Measurements from ENCODE around the gene MPV17L.
"Not testable (repeated sequence)": the region's sequence is repeated elsewhere in the genome, so short reads cannot be mapped to it uniquely, and the experiment has no call there.

Gene MPV17L

DNA sequence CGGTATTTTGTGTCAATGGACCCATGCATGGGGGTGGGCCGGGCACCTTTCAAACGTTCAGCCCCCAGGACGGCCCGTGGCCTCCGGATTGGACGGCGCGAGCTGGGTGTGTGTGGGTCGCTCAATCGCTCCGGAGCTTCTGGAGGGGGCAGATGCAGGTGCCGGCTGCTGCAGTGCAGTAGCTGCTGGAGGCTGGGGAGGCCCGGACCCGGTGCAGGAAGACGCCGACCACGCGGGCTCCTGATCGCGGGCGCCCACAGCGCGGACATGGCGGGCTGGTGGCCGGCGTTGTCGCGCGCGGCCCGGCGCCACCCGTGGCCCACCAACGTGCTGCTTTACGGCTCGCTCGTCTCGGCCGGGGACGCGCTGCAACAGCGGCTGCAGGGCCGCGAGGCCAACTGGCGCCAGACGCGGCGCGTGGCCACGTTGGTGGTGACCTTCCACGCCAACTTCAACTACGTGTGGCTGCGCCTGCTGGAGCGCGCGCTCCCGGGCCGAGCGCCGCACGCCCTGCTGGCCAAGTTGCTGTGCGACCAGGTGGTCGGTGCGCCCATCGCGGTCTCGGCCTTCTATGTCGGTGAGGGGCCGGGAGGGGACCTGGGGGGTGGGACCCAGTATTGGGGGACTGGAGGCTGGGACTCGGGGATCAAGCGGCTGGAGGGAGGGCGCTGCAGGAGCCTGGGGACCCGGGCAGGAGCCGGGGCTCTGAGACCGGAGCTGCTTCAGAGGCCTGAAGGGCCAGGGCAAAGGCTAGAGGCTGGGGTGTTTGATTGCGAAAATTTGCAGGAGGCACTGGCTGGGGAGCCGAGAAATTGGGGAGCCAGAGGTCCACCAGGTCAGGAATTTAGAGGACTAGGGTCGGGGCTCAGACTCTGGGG is at the start of gene MPV17L:
TSS of gene MPV17L (plus strand) at position 124 of the 878 bp plus-strand sequence. CDS start at position 268, 144 bp downstream.
- DNase-seq (ENCODE audit: low spot score): not testable (repeated sequence)

DNA sequence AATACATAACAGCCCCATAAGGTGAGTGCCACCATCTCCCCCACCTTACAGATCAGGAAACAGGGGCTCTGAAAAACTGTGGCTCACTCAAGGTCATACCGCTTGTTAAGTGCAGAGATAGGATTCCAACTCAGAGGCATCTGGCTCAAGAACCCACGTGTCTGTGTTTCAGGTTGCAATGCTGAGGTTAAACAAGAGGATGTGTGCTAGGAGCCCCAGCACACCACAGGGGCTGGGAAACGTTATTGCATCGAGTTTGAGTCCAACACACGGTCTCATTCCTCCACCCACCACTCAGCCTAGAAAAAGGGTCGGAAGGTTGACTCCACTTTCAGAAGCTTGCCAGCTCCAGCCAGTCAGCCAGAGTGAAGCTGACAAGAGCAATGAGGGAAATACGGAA is 46.8 kb upstream of the MPV17L start:
- not testable (repeated sequence) for DNase-seq (ENCODE audit: low spot score)

DNA sequence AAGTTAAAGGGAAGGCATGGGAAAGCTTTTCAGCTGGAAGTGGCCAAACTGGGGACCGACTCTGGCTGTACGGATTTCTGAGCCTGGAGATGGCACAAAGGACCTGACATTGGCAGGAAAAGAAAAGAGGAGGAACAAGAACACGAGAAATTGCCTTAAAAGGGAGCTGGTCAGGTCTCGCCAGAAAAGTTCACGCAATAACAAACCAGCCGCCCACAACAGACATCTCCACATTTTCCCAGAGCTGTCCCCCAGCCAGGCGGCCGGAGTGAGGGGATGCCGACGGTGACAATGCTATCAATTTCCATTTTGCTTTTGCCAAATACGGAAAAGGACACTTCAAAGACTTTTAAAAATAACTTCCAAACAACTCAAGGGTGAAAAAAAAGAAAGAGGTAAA is 44.3 kb upstream of the MPV17L start:
- DNase-seq (ENCODE audit: low spot score): not testable (repeated sequence)

DNA sequence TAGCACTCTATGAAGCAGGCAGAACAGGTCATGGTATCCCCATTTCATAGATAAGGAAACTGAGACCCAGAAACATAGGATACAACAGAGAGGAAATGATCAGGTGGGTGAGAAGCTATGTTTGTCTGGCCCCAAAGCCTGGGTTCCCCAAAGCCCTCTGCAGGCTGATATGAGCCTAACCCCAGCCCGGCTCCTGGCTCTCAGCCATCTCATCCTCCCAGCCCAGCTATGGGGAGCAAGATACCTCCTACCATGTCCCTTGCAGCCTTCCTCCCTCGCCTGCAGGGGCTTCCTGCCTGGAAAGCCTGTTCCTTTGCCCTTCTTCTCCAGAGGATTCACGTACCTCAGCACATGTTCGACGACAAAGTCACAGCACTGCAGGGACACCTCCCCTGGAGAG is 43.8 kb upstream of the MPV17L start:
- DNase-seq (ENCODE audit: low spot score): not testable (repeated sequence)

DNA sequence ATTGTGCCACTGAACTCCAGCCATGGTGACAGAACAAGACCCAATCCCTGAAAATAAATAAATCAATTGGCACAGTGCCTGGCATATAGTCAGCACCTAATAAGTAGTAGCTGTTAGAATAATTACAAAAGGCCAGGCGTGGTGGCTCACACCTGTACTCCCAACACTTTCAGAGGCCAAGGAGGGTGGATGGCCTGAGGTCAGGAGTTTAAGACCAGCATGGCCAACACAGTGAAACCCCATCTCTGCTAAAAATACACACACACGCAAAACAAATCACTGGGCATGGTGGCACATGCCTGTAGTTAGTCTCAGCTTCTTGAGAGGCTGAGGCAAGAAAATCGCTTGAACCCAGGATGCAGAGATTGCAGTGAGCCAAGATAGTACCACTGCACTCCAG is 42.7 kb upstream of the MPV17L start:
- not testable (repeated sequence) for DNase-seq (ENCODE audit: low spot score)

DNA sequence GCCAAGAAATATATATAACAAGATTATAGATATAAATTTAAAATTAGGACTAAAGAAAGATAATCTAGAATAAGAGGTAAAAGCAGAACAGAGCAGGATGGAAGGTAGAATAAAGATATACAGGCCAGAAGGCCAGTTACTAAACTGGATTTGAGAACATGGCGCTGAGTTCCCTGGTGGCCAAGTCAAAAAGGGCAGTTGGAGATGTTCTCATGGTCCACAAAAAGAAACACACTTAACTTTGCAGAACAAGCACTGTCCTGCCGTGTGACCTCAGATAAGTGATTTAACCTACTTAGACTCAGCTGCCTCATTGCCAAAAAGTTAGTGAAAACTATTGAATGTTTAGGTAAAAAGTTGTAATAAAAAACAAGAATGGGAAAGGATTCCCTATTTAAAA is 40.7 kb upstream of the MPV17L start:
- not testable (repeated sequence) for DNase-seq (ENCODE audit: low spot score)

DNA sequence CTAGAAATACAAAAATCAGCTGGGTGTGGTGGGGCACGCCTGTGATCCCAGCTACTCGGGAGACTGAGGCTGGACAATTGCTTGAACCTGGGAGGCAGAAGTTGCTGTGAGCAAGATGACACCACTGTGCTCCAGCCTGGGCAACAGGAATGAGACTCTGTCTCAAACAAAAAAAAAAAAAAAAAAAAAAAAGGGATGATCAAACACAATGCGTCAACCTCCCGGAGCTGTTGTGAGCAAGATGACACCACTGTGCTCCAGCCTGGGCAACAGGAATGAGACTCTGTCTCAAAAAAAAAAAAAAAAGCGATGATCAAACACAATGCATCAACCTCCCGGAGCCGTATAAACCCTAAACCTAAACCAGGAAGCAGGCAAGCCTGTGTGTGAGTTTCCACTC is 38.1 kb upstream of the MPV17L start:
- DNase-seq (ENCODE audit: low spot score): not testable (repeated sequence)

DNA sequence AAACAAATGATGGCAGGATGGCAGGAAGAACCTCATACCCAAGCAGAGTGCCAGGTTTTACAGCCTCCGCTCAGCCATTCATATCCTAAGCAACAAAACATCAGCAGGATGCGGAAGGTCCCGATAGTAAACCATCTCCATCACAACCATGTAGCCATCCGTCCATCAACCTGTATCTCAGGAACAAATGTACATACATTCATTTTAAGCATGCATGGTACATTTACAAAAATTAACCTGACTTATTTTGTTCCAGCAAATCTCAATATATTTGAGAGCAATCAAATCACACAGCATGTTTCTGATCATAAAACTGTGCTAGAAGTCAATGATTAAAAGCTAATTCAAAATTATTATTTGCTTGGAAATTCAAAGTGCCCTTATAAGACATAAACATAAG is 17.4 kb upstream of the MPV17L start, which contains the start of gene NPIPA5:
TSS of gene NPIPA5 (minus strand) at position 101 of the 400 bp plus-strand sequence. CDS start at position 101, 0 bp downstream.
- not testable (repeated sequence) for DNase-seq (ENCODE audit: low spot score)

DNA sequence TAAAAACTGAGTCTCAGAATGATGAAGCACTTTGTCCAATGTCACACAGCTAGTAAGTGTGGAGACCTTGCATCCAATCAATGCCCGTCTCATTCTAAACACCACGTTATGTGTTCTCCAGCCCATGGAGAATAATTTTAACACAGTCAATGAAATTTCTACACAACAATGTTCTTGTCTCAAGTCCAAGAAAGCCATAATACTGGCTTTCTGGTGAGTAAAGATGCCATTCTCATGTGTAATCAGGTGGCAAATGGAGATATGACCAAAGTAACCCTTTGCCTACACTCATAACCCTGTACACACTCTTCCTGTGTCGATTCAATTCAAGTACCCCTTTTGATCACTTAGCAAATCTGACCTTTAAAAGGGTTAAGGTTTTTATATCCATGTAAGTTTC is 12.7 kb upstream of the MPV17L start:
- DNase-seq (ENCODE audit: low spot score): not testable (repeated sequence)

DNA sequence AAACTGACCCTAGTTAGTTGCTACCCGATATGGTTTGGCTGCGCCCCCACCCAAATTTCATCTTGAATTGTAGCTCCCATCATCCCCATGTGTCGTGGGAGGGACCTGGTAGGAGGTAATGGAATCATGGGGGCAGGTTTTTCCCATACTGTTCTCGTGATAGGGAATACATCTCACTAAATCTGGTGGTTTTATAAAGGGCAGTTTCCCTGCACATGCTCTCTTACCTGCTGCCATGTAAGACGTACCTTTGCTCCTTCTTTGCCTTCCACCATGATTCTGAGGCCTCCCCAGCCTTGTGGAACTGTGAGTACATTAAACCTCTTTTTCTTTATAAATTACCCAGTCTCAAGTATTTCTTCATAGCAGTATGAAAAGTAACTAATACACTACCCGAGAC is 7.5 kb upstream of the MPV17L start:
- DNase-seq (ENCODE audit: low spot score): not testable (repeated sequence)

DNA sequence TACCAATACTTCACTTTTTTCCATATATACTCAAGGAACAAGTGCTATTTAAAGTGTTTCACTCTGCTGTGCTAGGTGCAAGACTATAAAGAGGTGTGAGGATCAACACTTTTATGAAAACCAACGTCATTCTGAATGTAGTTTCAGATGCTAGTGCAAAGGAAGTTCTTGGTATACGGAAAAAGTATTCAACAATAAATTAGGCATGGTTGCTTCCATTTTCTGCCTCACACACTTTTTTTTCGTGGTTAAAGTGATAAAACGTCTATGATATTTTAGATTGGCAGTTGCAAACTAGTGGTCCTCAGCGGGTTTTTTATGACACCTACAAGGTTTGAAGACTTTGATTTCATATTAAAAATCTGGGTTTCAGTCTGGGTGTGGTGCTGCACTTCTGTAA is 5.6 kb upstream of the MPV17L start:
- DNase-seq (ENCODE audit: low spot score): not testable (repeated sequence)

DNA sequence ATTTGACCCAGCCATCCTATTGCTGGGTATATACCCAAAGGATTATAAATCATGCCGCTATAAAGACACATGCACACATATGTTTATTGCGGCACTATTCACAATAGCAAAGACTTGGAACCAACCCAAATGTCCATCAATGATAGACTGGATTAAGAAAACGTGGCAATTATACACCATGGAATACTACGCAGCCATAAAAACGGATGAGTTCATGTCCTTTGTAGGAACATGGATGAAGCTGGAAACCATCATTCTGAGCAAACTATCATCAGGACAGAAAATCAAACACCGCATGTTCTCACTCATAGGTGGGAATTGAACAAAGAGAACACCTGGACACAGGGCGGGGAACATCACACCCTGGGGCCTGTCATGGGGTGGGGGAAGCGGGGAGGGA is 2.5 kb upstream of the MPV17L start:
- not testable (repeated sequence) for DNase-seq (ENCODE audit: low spot score)

DNA sequence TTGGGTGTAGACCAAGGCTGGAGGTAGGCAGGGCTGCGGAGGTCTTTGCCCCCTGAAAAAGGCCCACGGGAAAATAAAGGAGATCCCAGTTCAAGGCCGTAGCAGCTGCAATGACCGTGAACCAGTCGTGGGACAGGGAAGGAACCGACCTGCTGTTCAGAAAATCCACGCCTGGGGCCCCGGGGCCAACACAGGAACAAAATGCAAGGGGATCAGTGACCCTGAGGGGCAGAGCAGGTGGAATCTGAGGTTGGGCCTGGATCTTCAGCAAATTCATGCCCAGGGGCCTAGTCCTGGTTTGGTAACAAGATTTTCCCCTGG is 915 bp downstream of the MPV17L start:
- not testable (repeated sequence) for DNase-seq (ENCODE audit: low spot score)

DNA sequence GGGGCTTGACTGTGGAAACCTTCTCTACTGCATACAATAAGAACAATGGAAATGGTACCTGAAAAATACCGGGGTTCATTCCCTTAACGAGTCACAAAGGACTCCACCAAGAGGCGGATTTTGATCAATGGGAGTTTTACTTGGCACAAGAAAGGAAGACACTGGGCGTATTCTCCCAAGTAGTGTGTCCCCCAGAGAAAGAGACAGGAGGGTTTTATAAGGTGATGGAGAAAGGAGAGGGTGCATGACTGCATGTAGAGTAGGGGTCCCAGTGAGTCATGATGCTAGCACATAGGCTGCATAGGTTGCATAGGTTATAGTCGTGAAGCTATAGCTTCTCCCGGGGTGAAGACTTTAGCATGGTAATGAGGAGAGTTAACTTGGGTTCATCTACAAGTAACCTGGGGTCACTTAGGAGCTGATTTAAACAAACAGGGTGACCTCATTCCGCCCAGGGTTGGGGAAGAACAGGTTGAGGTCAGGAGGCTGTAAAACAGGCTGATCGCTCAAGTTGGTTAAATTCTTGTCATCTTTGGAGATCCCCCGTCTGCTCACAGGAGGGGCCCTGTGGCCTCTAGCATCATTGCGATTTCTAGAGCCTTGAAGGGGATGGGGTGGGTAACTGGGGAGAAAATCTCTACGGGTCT is 1.5 kb downstream of the MPV17L start:
- DNase-seq (ENCODE audit: low spot score): no peak

DNA sequence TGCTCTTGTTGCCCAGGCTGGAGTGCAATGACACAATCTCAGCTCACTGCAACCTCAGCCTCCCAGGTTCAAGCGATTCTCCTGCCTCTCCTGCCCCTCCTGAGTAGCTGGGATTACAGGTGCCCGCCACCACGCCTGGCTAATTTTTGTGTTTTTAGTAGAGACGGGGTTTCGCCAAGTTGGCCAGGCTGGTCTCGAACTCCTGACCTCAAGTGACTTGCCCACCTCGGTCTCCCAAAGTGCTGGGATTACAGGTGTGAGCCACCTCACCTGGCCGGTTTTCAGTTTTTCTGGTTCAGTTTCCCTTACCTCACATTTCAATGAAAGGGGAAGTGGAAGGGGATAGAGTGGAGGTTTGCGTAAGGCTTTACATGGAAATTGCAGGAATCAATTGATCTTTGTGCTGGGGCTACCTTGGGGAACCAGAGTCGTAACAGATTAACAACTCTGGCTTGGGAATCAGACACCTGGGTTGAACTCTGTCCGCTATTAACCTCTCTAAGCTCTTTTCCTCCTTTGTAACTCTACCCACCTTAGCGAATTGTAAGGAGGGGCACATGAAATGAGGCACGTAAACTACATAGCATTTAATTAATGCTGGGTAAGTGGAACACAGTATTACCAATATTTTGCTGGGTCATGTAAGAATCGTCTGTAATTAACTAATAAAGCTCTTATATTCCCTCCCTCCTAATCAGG is 3.2 kb downstream of the MPV17L start:
- no peak for DNase-seq (ENCODE audit: low spot score)

DNA sequence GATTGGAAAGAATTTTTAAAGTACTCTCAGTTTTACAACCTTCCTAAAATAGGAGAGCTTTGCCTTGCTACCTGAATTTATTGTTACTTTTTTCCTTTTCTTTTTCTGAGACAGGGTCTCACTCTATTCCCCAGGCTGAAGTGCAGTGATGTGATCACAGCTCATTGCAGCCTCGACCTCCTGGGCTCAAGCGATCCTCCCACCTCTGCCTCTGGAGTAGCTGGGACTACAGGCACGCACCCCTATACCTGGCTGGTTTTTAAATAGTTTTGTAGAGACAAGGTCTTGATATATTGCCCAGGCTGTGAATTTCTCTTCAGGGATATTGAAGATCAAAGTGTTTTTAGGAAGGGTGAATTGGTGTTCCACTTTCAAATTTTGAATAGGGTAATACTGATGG is 3.8 kb downstream of the MPV17L start:
- DNase-seq (ENCODE audit: low spot score): no peak

DNA sequence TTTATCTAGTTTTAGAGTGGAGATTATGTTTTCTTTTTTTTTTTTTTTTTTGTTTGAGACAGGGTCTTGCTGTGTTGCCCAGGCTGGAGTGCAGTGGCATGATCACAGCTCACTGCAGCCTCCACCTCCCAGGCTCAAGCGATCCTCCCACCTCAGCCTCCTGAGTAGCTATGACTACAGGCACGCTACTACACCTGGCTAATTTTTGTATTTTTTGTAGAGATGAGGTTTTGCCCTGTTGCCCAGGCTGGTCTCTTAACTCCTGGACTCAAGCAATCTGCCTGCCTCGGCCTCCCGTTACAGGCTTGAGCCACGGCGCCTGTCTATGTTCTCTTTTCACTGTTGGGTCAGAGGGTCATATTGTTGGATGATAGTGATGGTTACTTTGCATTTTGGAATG is 4.8 kb downstream of the MPV17L start:
- DNase-seq (ENCODE audit: low spot score): not testable (repeated sequence)

DNA sequence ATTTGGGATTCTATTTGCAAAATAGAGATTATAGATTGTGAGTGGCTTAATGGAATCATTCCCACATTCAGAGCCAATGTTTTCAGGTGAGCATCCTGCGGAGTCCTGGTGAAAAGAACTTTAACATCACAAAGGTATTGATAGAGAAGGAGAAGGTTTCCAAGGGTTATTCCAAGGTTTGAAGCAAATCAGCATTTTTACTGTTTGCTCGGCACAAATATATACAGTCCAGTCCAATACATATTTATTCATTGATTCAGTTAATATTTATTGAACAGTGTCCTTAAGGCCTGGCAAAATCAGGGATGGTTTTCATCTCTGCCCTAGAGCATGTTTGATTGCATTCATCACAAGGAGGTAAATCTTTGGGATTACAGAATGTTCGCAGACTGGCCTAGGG is 6.4 kb downstream of the MPV17L start:
- no peak for DNase-seq (ENCODE audit: low spot score)

DNA sequence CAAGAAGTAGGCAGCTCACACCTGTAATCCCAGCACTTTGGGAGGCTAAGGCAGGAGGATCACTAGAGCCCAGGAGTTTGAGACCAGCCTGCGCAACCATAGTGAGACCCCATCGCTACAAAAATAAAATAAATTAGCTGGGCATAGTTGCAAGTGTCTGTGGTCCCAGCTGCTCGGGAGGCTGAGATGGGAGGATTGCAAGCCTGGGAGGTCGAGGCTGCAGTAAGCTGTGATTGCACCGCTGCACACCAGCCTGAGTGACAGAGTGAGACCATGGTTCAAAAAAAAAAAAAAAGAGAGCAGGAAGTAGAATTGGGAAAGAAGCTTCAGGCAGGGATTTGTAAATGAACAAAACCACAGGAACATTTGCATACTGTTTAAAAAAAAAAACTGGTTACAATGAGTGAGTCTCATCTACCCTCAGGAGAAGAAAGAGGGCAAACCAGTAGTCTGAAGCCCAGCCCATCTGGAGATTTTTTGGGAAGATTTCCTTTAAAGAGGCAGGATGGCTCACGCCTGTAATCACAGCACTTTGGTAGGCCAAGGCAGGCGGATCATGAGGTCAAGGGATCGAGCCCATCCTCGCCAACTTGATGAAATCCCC is 7.9 kb downstream of the MPV17L start:
- no peak for DNase-seq (ENCODE audit: low spot score)

DNA sequence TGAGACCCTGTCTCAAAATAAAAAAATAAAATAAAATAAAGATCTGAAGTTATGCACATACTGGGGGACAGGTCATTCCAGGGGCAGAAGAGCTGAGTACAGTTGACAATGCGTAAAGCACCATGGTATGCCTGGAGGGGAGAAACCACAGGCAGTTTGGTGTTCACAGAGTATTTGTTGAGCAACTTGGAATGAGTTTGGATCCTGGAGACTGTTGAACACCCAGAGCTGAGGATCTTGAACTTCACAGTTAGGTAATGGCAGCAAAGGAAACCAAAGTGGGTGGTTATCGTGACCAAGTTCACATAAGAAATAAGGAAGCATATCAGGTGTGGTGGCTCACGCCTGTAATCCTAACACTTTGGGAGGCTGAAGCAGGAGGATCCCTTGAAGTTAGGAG is 8.5 kb downstream of the MPV17L start:
- DNase-seq (ENCODE audit: low spot score): not testable (repeated sequence)

DNA sequence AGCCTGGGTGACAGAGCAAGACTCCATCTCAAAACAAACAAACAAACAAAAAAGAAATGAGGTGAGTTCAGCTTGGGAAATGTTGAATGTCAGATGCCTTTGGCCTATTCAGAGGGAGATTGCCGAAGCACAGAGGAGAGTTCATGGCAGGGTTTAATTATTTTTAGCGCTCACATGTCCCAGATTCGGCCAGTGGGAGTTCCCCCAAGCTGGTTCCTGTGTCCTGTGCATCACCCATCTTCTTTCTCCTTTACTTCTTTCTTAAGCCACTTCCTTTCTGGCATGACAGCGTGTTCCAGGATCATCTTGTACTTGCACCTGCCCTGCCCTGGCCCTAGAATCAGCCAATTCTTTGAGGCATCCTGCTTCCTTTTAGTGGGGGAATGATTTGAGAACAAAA is 9.2 kb downstream of the MPV17L start:
- no peak for DNase-seq (ENCODE audit: low spot score)

DNA sequence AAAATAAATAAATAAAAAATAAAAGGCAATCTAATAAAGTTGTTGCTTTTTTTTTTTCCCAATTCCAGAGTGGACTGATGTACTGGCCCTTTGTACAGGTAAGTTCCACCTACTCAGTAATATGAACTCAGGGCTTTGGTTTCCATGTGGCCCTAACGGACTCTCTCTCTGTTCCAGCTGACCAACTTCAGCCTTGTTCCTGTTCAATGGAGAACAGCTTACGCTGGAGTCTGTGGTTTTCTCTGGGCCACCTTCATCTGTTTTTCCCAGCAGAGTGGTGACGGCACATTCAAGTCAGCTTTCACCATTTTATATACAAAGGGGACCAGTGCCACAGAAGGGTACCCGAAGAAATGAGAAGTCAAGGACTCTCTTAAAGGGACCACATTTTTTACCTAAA is 12.2 kb downstream of the MPV17L start:
- not testable (repeated sequence) for DNase-seq (ENCODE audit: low spot score)
